ENCODE measurements around the gene IRF2.

DNA sequence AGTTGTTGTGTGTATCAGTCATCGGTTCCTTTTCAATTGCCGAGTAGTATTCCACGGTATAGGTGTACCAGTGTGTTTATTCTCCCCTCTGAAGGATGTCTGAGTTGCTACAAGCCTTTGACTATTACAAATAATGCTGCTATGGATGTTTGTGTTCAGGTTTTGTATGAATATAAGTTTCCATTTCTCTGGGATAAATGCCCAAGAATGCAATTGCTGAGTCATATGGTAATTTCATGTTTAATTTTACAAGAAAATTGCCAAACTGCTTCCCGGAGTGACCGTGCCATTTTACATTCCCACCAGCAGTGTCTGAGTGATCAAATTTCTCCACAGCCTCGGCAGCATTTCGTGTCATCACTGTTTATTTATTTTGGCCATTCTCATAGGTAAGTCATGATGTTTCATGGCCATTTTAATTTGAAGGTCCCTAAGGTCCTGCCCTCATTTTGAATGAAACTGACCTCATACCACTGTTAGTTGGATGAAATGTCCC is 73.9 kb downstream of the IRF2 start:
- TF ChIP-seq CTCF (IDR thresholded peaks at IDR 0.05; ENCODE audit: poor library complexity, severe bottlenecking): no peak
- no peak for TF ChIP-seq EZH2 (IDR thresholded peaks at IDR 0.05; ENCODE audit: borderline replicate concordance, insufficient read depth, low read length, poor library complexity, severe bottlenecking)
- no peak for TF ChIP-seq POLR2AphosphoS5 (IDR thresholded peaks at IDR 0.05)
- TF ChIP-seq REST (IDR thresholded peaks at IDR 0.05; ENCODE audit: borderline replicate concordance): no peak
- no peak for TF ChIP-seq MXI1 (conservative IDR thresholded peaks at IDR 0.05; ENCODE audit: poor library complexity, severe bottlenecking)
- TF ChIP-seq TAF1 (IDR thresholded peaks at IDR 0.05; ENCODE audit: low read depth): no peak
- TF ChIP-seq RAD21 (conservative IDR thresholded peaks at IDR 0.05): no peak
- TF ChIP-seq EP300 (conservative IDR thresholded peaks at IDR 0.05; ENCODE audit: poor library complexity, severe bottlenecking): no peak
- TF ChIP-seq SMC3 (conservative IDR thresholded peaks at IDR 0.05; ENCODE audit: poor library complexity): no peak
